ENCODE data around the gene RFX5.

DNA sequence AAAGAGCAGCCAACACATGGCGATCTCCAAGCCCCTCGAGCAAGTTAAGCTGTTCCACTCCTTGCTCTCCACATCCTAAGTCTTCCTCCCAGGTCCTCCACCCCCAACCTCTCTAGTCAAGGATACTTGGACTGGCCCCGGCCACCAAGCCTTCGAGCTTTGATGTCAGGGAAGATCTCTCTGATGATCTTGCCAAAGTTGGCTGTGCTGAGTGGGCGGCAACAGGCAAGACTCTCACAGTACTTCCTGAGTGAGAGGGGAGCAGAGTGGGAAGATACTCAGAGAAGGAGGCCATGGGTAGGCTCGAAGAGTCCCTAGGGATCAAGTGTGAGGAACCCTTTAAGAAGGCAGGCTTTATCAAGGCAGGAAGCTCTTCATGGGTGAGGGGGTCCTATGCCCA is 2.8 kb downstream of the RFX5 start:
- no peak for TF ChIP-seq CTCF (IDR thresholded peaks at IDR 0.05)
- TF ChIP-seq POLR2AphosphoS5 (IDR thresholded peaks at IDR 0.05), result no peak
- no peak for TF ChIP-seq POLR2A (IDR thresholded peaks at IDR 0.05)
- TF ChIP-seq EP300 (IDR thresholded peaks at IDR 0.05), result no peak

Data from sigmoid colon (tissue), 4 donors.